Sciatic nerve (tissue), 2 donors: ENCODE measurements around the gene LAMA3. TPM values are rescaled to one million over a fixed set of nuclear protein-coding genes. Genes with fewer than 3 reads are reported as not detected.

Experiments
- ATAC-seq: fragments of 200-7000 bp; cut with Tn5 transposase; one replicate; pipeline ENCODE4 v1.9.1; 2020; ENCODE audit warnings: mild to moderate bottlenecking, moderate library complexity
- DNase-seq: peaks from one replicate; pipeline ENCODE4 v3.0.0-alpha.2; 2020; ENCODE audit warnings: low spot score
- intact Hi-C: fragments of 100-400 bp; cut with DNase I; formaldehyde crosslinking; loops from one replicate; pipeline ENCODE4 v1.14.2; 2022
- total RNA-seq: library from RNA; stranded (reverse); fragmentation: NEBNext Ultra II Directional; extraction: Animal tissue kit (Norgen Biotek cat#: 25700); gene quantifications from one replicate; pipeline ENCODE4 v1.2.1, GENCODE V29; 2021
- donor health status: DM: no; HTN: no; CAD: no.
- donor health status: DM: no; HTN: no; CAD: no.

The LAMA3 gene
- 47.3 TPM for total RNA-seq

- intact Hi-C loops: no loop called here
- peak; percentile 87 for ATAC-seq
- DNase-seq: peak; percentile 71
Measured at GRCh38 chr18:23689031-23689615, at the start of gene LAMA3. Gene LAMA3 (plus strand): TSS chr18:23689453. CDS start chr18:23689684, 231 bp downstream.

- DNase-seq (no peak), ATAC-seq (no peak)
- intact Hi-C loops: no loop called here
Measured at GRCh38 chr18:23640052-23640451, 49.2 kb upstream of the LAMA3 start.

- intact Hi-C loops: no loop called here
- no peak for ATAC-seq
- DNase-seq: no peak
Measured at GRCh38 chr18:23641143-23641720, 48.0 kb upstream of the LAMA3 start.

GRCh38 chr18:23641937-23642666, 47.2 kb upstream of the LAMA3 start:
- no peak for DNase-seq
- intact Hi-C loops: no loop called here

GRCh38 chr18:23643815-23644490, 45.3 kb upstream of the LAMA3 start:
- DNase-seq (no peak), ATAC-seq (no peak)
- intact Hi-C loops: no loop called here

More at GRCh38 chr18:23641937-23642666, 47.2 kb upstream of the LAMA3 start:
- no peak for ATAC-seq

- ATAC-seq: no peak
- DNase-seq: no peak
- intact Hi-C loops: no loop called here
Measured at GRCh38 chr18:23645568-23646175, 43.6 kb upstream of the LAMA3 start.

GRCh38 chr18:23646282-23646681, 43.0 kb upstream of the LAMA3 start:
- no peak for ATAC-seq
- intact Hi-C loops: no loop called here
- DNase-seq: no peak

- intact Hi-C loops: no loop called here
- no peak for DNase-seq
- no peak for ATAC-seq
Measured at GRCh38 chr18:23648456-23648855, 40.8 kb upstream of the LAMA3 start.

GRCh38 chr18:23648940-23649607, 40.2 kb upstream of the LAMA3 start:
- ATAC-seq (no peak), DNase-seq (no peak)
- intact Hi-C loops: no loop called here

- DNase-seq (no peak), ATAC-seq (no peak)
Measured at GRCh38 chr18:23650968-23651927, 38.0 kb upstream of the LAMA3 start.

GRCh38 chr18:23652232-23652631, 37.0 kb upstream of the LAMA3 start:
- no peak for DNase-seq
- intact Hi-C loops: no loop called here
- no peak for ATAC-seq

More at GRCh38 chr18:23650968-23651927, 38.0 kb upstream of the LAMA3 start:
- intact Hi-C loops: no loop called here

GRCh38 chr18:23658285-23658684, 31.0 kb upstream of the LAMA3 start:
- no peak for ATAC-seq
- DNase-seq: no peak
- intact Hi-C loops: no loop called here

GRCh38 chr18:23661735-23662308, 27.4 kb upstream of the LAMA3 start:
- no peak for ATAC-seq
- no peak for DNase-seq
- intact Hi-C loops: no loop called here

GRCh38 chr18:23662309-23663263, 26.7 kb upstream of the LAMA3 start, which contains the start of gene ANKRD29:
Gene ANKRD29 (minus strand): TSS chr18:23662911. CDS start chr18:23662730, 181 bp downstream.
- DNase-seq (peak; percentile 59), ATAC-seq (peak; percentile 61)
- intact Hi-C loops: no loop called here

- intact Hi-C loops: no loop called here
- ATAC-seq (no peak), DNase-seq (no peak)
Measured at GRCh38 chr18:23664674-23665073, 24.6 kb upstream of the LAMA3 start.

GRCh38 chr18:23667114-23667513, 22.1 kb upstream of the LAMA3 start:
- no peak for ATAC-seq
- intact Hi-C loops: no loop called here
- no peak for DNase-seq
